H1 (cell line): ENCODE results near the gene VAV2. TPM values are rescaled to one million over a fixed set of nuclear protein-coding genes. Genes with fewer than 3 reads are reported as not detected.

ENCODE experiments used
- CTCF ChIA-PET: fragments of 300-600 bp; sonication (Branson Sonifier 250); formaldehyde crosslinking; loops from one replicate; lab custom pipeline; 2021; ENCODE audit not compliant: partially characterized antibody; lab: Charles Lee
- POLR2A ChIA-PET: fragments of 300-600 bp; sonication (Branson Sonifier 250); formaldehyde crosslinking; loops from one replicate; lab custom pipeline; 2021; ENCODE audit warnings: inconsistent platforms; ENCODE audit not compliant: partially characterized antibody; lab: Charles Lee
- DNase-seq, 2 experiments: peaks; one replicate each; pipeline versions ENCODE4 v3.0.0 to v3.0.0-alpha.2; 2010 to 2022; ENCODE audit warnings: low spot score in 2 of 2, low read depth in 1 of 2, mixed read lengths in 1 of 2
- FAIRE-seq: peaks from 2 replicates; lab custom pipeline; 2011; peaks lifted over from hg19 to GRCh38; lab: Jason Lieb, UNC
- H2AFZ ChIP-seq: 2 replicates; pipeline ENCODE4 v1.8.1; 2012; ENCODE audit warnings: low read length, inconsistent platforms
- H2AK5ac ChIP-seq: 2 replicates; pipeline ENCODE4 v1.6.1; 2013; ENCODE audit warnings: low read depth, low read length
- H2BK120ac ChIP-seq: replicated peaks from 2 replicates; pipeline ENCODE3; 2013; ENCODE audit warnings: low read depth, low read length, inconsistent platforms
- H2BK12ac ChIP-seq: 2 replicates; pipeline ENCODE4 v1.6.1; 2013; ENCODE audit warnings: low read depth, low read length
- H2BK15ac ChIP-seq: 2 replicates; pipeline ENCODE4 v1.6.1; 2013; ENCODE audit warnings: low read length
- H2BK20ac ChIP-seq: 2 replicates; pipeline ENCODE4 v1.6.1; 2013; ENCODE audit warnings: low read length
- H2BK5ac ChIP-seq: 2 replicates; pipeline ENCODE4 v1.6.1; 2013; ENCODE audit warnings: low read depth, low read length
- H3K14ac ChIP-seq: 2 replicates; pipeline ENCODE4 v1.6.1; 2013; ENCODE audit warnings: inconsistent platforms; ENCODE audit not compliant: insufficient read length
- H3K18ac ChIP-seq: 2 replicates; pipeline ENCODE4 v1.6.1; 2013; ENCODE audit warnings: low read length; ENCODE audit errors: extremely low read depth
- H3K23ac ChIP-seq: 2 replicates; pipeline ENCODE4 v1.6.1; 2013; ENCODE audit warnings: inconsistent platforms; ENCODE audit not compliant: insufficient read length
- H3K23me2 ChIP-seq: 2 replicates; pipeline ENCODE4 v1.6.1; 2013; ENCODE audit warnings: low read depth, low read length
- H3K27ac ChIP-seq: 2 replicates; pipeline ENCODE4 v1.6.1; 2011; ENCODE audit warnings: low read depth, low read length, inconsistent platforms
- H3K27me3 ChIP-seq, 4 experiments: replicated peaks in 1 of 4; 1 replicate in 1 of 4; 2 replicates in 3 of 4; pipeline versions ENCODE4 v1.6.1 to v1.8.1; 2011 to 2013; ENCODE audit warnings: low read length in 3 of 4, mild to moderate bottlenecking in 3 of 4, inconsistent platforms in 2 of 4, mixed read lengths in 2 of 4, moderate library complexity in 1 of 4; ENCODE audit not compliant: control insufficient read depth in 3 of 4, insufficient read depth in 3 of 4; ENCODE audit errors: extremely low read depth in 1 of 4
- H3K36me3 ChIP-seq, 4 experiments: 2 replicates each; pipeline versions ENCODE4 v1.6.1 to v1.8.1; 2011 to 2013; ENCODE audit warnings: mild to moderate bottlenecking in 4 of 4, low read length in 3 of 4, moderate library complexity in 2 of 4, control low read depth in 1 of 4, inconsistent platforms in 1 of 4; ENCODE audit not compliant: insufficient read depth in 4 of 4, control insufficient read depth in 2 of 4
- H3K4ac ChIP-seq: replicated peaks from 2 replicates; pipeline ENCODE3; 2013; ENCODE audit warnings: low read length, low read depth, mixed read lengths, inconsistent platforms; ENCODE audit not compliant: insufficient read length
- H3K4me1 ChIP-seq, 4 experiments: replicated peaks in 1 of 4; 1 replicate in 1 of 4; 2 replicates in 3 of 4; pipeline versions ENCODE4 v1.6.1 to v1.8.1; 2011 to 2013; ENCODE audit warnings: low read length in 3 of 4, inconsistent platforms in 2 of 4, mixed read lengths in 1 of 4; ENCODE audit not compliant: insufficient read depth in 4 of 4, control insufficient read depth in 3 of 4
- H3K4me2 ChIP-seq, 2 experiments: 2 replicates each; pipeline versions ENCODE4 v1.6.1 to v1.8.1; 2011 to 2013; ENCODE audit warnings: low read depth in 2 of 2, low read length in 2 of 2, control low read depth in 1 of 2, inconsistent platforms in 1 of 2, mild to moderate bottlenecking in 1 of 2; ENCODE audit not compliant: insufficient read depth in 1 of 2
- H3K4me3 ChIP-seq, 4 experiments: fragments of 200-600, 300-600 bp in 1 of 4; sonication (generic), shearing (Covaris generic), sonication (Bioruptor Twin) in 1 of 4; 2 replicates each; pipeline versions ENCODE4 v1.5.1 to v1.8.1; 2011 to 2016; ENCODE audit warnings: low read length in 4 of 4, low read depth in 3 of 4, control low read depth in 2 of 4, inconsistent platforms in 2 of 4, mild to moderate bottlenecking in 2 of 4, mixed read lengths in 1 of 4, moderate library complexity in 1 of 4; ENCODE audit not compliant: insufficient read depth in 2 of 4; ENCODE audit errors: extremely low read depth in 1 of 4
- H3K56ac ChIP-seq: replicated peaks from 2 replicates; pipeline ENCODE3; 2013; ENCODE audit warnings: low read depth, mild to moderate bottlenecking, mixed read lengths, low read length, inconsistent platforms; ENCODE audit not compliant: insufficient read length
- H3K79me1 ChIP-seq: 2 replicates; pipeline ENCODE4 v1.6.1; 2013; ENCODE audit warnings: low read depth, low read length, control low read depth
- H3K79me2 ChIP-seq, 2 experiments: 2 replicates each; pipeline versions ENCODE4 v1.6.1 to v1.8.1; 2012 to 2013; ENCODE audit warnings: low read length in 2 of 2, mild to moderate bottlenecking in 2 of 2, inconsistent platforms in 1 of 2; ENCODE audit not compliant: insufficient read depth in 2 of 2, control insufficient read depth in 1 of 2
- H3K9ac ChIP-seq, 4 experiments: replicated peaks in 1 of 4; 1 replicate in 1 of 4; 2 replicates in 3 of 4; pipeline versions ENCODE4 v1.6.1 to v1.8.1; 2011 to 2013; ENCODE audit warnings: low read depth in 3 of 4, low read length in 3 of 4, control low read depth in 2 of 4, mild to moderate bottlenecking in 2 of 4, moderate library complexity in 2 of 4, inconsistent platforms in 1 of 4; ENCODE audit errors: extremely low read depth in 1 of 4
- H3K9me3 ChIP-seq, 2 experiments: 2 replicates each; pipeline versions ENCODE4 v1.6.1 to v1.8.1; 2012 to 2013; ENCODE audit warnings: mild to moderate bottlenecking in 2 of 2, moderate library complexity in 2 of 2, control low read depth in 1 of 2, inconsistent platforms in 1 of 2, low read depth in 1 of 2, low read length in 1 of 2, mixed read lengths in 1 of 2; ENCODE audit not compliant: insufficient read depth in 2 of 2
- H4K20me1 ChIP-seq, 2 experiments: replicated peaks in 1 of 2; 2 replicates each; pipeline versions ENCODE3 to v1.8.1; 2011 to 2013; ENCODE audit warnings: inconsistent platforms in 2 of 2, low read length in 2 of 2, mild to moderate bottlenecking in 1 of 2; ENCODE audit not compliant: insufficient read depth in 2 of 2, control insufficient read depth in 1 of 2
- H4K5ac ChIP-seq: 2 replicates; pipeline ENCODE4 v1.6.1; 2013; ENCODE audit warnings: low read length, low read depth, mixed read lengths, inconsistent platforms; ENCODE audit not compliant: insufficient read length
- H4K8ac ChIP-seq: 2 replicates; pipeline ENCODE4 v1.8.0; 2013; ENCODE audit warnings: mild to moderate bottlenecking, moderate library complexity, low read length, inconsistent platforms; ENCODE audit not compliant: insufficient read depth; ENCODE audit errors: extremely low read depth
- H4K91ac ChIP-seq: replicated peaks from 2 replicates; pipeline ENCODE3; 2013; ENCODE audit warnings: low read length, mixed read lengths, inconsistent platforms; ENCODE audit not compliant: insufficient read length
- BCL11A ChIP-seq, 2 experiments: IDR thresholded peaks; one replicate each; pipeline ENCODE4 v1.6.1; 2011; ENCODE audit warnings: low read depth in 2 of 2, low read length in 2 of 2, mild to moderate bottlenecking in 2 of 2
- EZH2 ChIP-seq: fragments of 200-600 bp; sonication (generic); IDR thresholded peaks from 2 replicates; pipeline ENCODE4 v1.7.1; 2012; ENCODE audit warnings: low read depth, mild to moderate bottlenecking, moderate library complexity, low read length, inconsistent platforms; ENCODE audit not compliant: severe bottlenecking
- GTF2F1 ChIP-seq: IDR thresholded peaks from 2 replicates; pipeline ENCODE4 v1.6.1; 2012; ENCODE audit warnings: low read depth, low read length, improper control_type of control experiment, borderline replicate concordance
- HDAC2 ChIP-seq, 2 experiments: fragments of 300-600 bp in 1 of 2; sonication (generic) in 1 of 2; IDR thresholded peaks; 2 replicates each; pipeline ENCODE4 v1.6.1; 2011 to 2012; ENCODE audit warnings: low read depth in 2 of 2, low read length in 2 of 2, mild to moderate bottlenecking in 2 of 2, moderate library complexity in 2 of 2, borderline replicate concordance in 1 of 2, inconsistent platforms in 1 of 2
- JUN ChIP-seq: IDR thresholded peaks from 2 replicates; pipeline ENCODE4 v1.6.1; 2011; ENCODE audit warnings: low read depth, mild to moderate bottlenecking, improper control_type of control experiment, low read length
- KDM1A ChIP-seq: fragments of 200-600, 300-600 bp; sonication (generic); IDR thresholded peaks from 2 replicates; pipeline ENCODE4 v1.7.1; 2016; ENCODE audit warnings: mild to moderate bottlenecking, low read length, borderline replicate concordance
- KDM4A ChIP-seq: IDR thresholded peaks from one replicate; pipeline ENCODE4 v1.7.1; 2012; ENCODE audit warnings: low read depth, mild to moderate bottlenecking, moderate library complexity, low read length, inconsistent platforms; ENCODE audit not compliant: severe bottlenecking
- RNF2 ChIP-seq: fragments of 200-900, 300-1000 bp; sonication (generic); IDR thresholded peaks from 2 replicates; pipeline ENCODE4 v1.7.1; 2016; ENCODE audit warnings: borderline replicate concordance, low read depth, mild to moderate bottlenecking, antibody characterized with exemption, low read length; ENCODE audit not compliant: poor library complexity, severe bottlenecking; ENCODE audit errors: missing control alignments
- RXRA ChIP-seq: IDR thresholded peaks from 2 replicates; pipeline ENCODE4 v1.6.1; 2011; ENCODE audit warnings: low read depth, mild to moderate bottlenecking, low read length, moderate library complexity; ENCODE audit not compliant: insufficient read depth
- TCF12 ChIP-seq: IDR thresholded peaks from 2 replicates; pipeline ENCODE4 v1.6.1; 2011; ENCODE audit warnings: low read depth, mild to moderate bottlenecking, low read length
- YY1 ChIP-seq: IDR thresholded peaks from 2 replicates; pipeline ENCODE4 v1.6.1; 2011; ENCODE audit warnings: low read depth, mild to moderate bottlenecking, low read length
- WGBS, 2 experiments: shearing (Covaris generic) in 1 of 2; methylation state at CpG; one replicate each; pipeline versions ENCODE4 v1.1.6 to v1.1.7; 2013 to 2015; ENCODE audit warnings: low lambda C conversion rate in 2 of 2, mixed read lengths in 2 of 2, inconsistent platforms in 1 of 2, low coverage in 1 of 2, missing lambda C conversion rate in 1 of 2; ENCODE audit not compliant: insufficient replicate concordance in 2 of 2, insufficient coverage in 1 of 2, insufficient read length in 1 of 2; ENCODE audit errors: extremely low coverage in 1 of 2, missing lambda C conversion rate in 1 of 2; 5-methylcytosine and 5-hydroxymethylcytosine counted together
- polyA plus RNA-seq, 7 experiments: library from polyadenylated mRNA; depleted of rRNA in 3 of 7; stranded (reverse) in 5 of 7; unstranded in 2 of 7; fragments of >200 nt in 5 of 7; fragments of 200-250 nt in 2 of 7; gene quantifications; 1 replicate in 5 of 7; 2 replicates in 1 of 7; 4 replicates in 1 of 7; pipeline versions ENCODE4 v1.2.1 to v1.2.3, GENCODE V29; 2011 to 2013; ENCODE audit warnings: missing spikeins in 2 of 7, mixed read lengths in 2 of 7
- total RNA-seq: library from RNA; stranded (reverse); fragmentation: NEBNext Ultra II Directional; extraction: Animal tissue kit (Norgen Biotek cat#: 25700); gene quantifications from 2 replicates; pipeline ENCODE4 v1.2.1, GENCODE V29; 2021

The VAV2 gene
- total and polyA plus RNA-seq, 2 of the 8 experiments (the other 6 are each of a cell fraction or from before 2014, with no cell fraction given) = 13.6 to 37.6 TPM

DNA sequence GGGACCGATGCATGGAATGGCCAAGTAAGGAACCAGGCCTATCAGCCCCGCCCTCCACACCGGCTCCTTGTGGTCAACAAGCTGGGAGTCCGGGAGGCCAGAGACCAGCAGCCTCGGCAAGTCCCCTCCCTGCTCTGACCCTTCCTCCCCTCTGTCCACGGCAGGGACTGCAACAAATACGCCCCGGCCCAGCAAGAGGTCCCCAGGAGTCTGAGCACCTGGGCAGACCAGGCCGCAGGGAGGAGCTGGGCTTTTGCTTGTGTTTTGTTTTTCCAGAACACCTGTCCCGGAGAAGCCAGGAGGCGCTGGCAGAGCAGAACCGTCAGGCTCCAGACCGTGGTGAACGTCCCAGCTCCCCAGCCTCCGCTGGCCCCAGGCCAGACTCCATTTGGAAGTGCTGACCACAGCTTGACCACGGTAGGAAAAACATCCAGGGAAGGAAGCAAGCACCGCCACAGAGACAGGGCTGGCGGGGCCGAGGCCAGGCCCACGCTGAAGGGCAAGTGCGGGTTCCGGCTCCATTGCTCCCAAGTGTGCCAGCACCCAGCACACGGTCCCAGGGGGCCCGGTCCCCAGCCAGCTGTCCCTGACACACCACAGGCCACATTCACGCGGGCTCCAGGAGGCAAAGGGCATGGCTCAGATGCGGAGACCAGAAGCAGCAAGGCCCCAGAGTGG lies 56.7 kb downstream of the VAV2 start:
- H3K27me3 ChIP-seq = no peaks in the 10 kb centered on the region
- peaks cover 0 to 16% (median 8%) of the 10 kb centered on the region in 4 experiments; a peak in 5 of 7 replicates for H3K4me1 ChIP-seq
- H3K56ac ChIP-seq = no peak overlapping the region
- no peak overlapping the region for H2AFZ ChIP-seq
- peaks cover 14% of the 10 kb centered on the region; the same call in 1 of the 2 replicates for H3K23me2 ChIP-seq
- H3K9me3 ChIP-seq = no peaks in the 10 kb centered on the region
- ChIA-PET CTCF (interaction anchor here (0.6 to 3.5 kb wide), 15 partner anchors 11 to 293 kb away, joined by 3 to 15 read pairs (median 3); no protein-coding TSS in a partner anchor), POLR2A (interaction anchor here (0.9 to 1.0 kb wide), 2 partner anchors 9 to 60 kb away, joined by 3 read pairs; no protein-coding TSS in a partner anchor)
- H4K8ac ChIP-seq = peak overlapping the region; percentile 37; the same call in 1 of the 2 replicates
- no peak overlapping the region for H3K14ac ChIP-seq
- no peak overlapping the region for H3K27ac ChIP-seq
- no peak overlapping the region for H2BK12ac ChIP-seq
- DNase-seq = no peak
- H3K23ac ChIP-seq = no peak overlapping the region
- no peak for FAIRE-seq
- peaks cover 0 to 12% of the 10 kb centered on the region in 2 experiments; a peak in 2 of 4 replicates for H3K79me2 ChIP-seq
- H3K4ac ChIP-seq = no peak overlapping the region
- H3K18ac ChIP-seq = no peak overlapping the region; the same call in 1 of the 2 replicates
- no peak overlapping the region for H4K5ac ChIP-seq
- H3K79me1 ChIP-seq = peaks cover 8% of the 10 kb centered on the region
- no peak overlapping the region for H3K4me2 ChIP-seq
- no peak overlapping the region for H3K9ac ChIP-seq
- no peak overlapping the region for H2BK120ac ChIP-seq
- 86% methylated on average over 24 of the region's 27 CpGs; no CpG with 5 or more reads in 1 of the 2 experiments for WGBS, 2 experiments
- no peak overlapping the region for H3K4me3 ChIP-seq
- no peak overlapping the region for H2AK5ac ChIP-seq
- no peak overlapping the region for H4K91ac ChIP-seq
- H2BK15ac ChIP-seq = no peak overlapping the region
- 0 out of 2 replicates have a peak overlapping the region, but pooled peaks have one; percentile 24 for H2BK5ac ChIP-seq
- H2BK20ac ChIP-seq = no peak overlapping the region
- H4K20me1 ChIP-seq = peaks cover 5 to 23% of the 10 kb centered on the region in 2 experiments
- H3K36me3 ChIP-seq = peaks cover 0 to 4% (median 1%) of the 10 kb centered on the region in 4 experiments; a peak in 3 of 8 replicates
- TF ChIP-seq RNF2 (no peak), YY1 (no peak), GTF2F1 (no peak), RXRA (no peak), KDM1A (no peak), EZH2 (no peak), KDM4A (no peak), JUN (no peak), BCL11A (IDR thresholded peaks at IDR 0.05; ENCODE audit: low read depth in 2 of 2, low read length in 2 of 2) (no peak), HDAC2 (IDR thresholded peaks at IDR 0.05; ENCODE audit: borderline replicate concordance in 1 of 2, low read depth in 2 of 2, low read length in 2 of 2) (no peak), TCF12 (no peak)
